ENCODE data around the gene ATG9B. TPM values are rescaled to one million over a fixed set of nuclear protein-coding genes. Genes with fewer than 3 reads are reported as not detected.

Gene ATG9B
- total and polyA plus RNA-seq, 9 of the 15 experiments (the other 6 are each of a cell fraction or from before 2014, with no cell fraction given), result 0.29 to 8.0 (median 2.1) TPM

DNA sequence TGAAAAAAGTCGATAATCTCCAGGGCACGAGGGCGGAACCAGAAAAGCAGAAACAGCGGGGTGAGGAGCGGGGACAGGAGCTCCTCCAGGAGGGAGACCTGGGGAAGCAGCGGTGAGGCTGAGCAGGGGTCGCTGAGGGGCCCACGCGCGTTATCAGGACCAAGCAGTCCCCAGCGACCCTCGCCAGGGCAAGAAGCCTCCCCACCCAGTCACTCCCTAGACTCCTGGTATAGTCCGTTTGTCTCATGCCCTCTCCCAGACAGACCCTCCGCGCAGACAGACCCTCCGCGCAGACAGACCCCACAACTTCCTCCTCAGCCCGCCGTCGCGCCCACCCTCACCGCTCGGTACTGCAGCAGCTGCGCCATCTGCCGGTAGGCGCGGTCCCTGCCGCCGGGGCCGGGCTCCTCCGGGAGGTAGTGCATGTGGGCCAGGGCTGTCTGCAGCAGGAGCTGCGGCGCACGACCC, 6.3 kb downstream of the ATG9B start (continued):
- TF ChIP-seq HDAC3 (IDR thresholded peaks at IDR 0.05; ENCODE audit: borderline replicate concordance, partially characterized antibody), result no peak
- TF ChIP-seq, protein P1, sequence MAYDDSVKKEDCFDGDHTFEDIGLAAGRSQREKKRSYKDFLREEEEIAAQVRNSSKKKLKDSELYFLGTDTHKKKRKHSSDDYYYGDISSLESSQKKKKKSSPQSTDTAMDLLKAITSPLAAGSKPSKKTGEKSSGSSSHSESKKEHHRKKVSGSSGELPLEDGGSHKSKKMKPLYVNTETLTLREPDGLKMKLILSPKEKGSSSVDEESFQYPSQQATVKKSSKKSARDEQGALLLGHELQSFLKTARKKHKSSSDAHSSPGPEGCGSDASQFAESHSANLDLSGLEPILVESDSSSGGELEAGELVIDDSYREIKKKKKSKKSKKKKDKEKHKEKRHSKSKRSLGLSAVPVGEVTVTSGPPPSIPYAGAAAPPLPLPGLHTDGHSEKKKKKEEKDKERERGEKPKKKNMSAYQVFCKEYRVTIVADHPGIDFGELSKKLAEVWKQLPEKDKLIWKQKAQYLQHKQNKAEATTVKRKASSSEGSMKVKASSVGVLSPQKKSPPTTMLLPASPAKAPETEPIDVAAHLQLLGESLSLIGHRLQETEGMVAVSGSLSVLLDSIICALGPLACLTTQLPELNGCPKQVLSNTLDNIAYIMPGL (CRISPR knock-in tag; IDR thresholded peaks at IDR 0.05), result peak; percentile 83; the same call in 1 of the 2 replicates
- TF ChIP-seq CREB1 (IDR thresholded peaks at IDR 0.05), result no peak; the same call in 1 of the 2 replicates
- TF ChIP-seq CREB1 (CRISPR knock-in tag; IDR thresholded peaks at IDR 0.05), result peak; percentile 37; the same call in 1 of the 2 replicates
- TF ChIP-seq, protein P2, sequence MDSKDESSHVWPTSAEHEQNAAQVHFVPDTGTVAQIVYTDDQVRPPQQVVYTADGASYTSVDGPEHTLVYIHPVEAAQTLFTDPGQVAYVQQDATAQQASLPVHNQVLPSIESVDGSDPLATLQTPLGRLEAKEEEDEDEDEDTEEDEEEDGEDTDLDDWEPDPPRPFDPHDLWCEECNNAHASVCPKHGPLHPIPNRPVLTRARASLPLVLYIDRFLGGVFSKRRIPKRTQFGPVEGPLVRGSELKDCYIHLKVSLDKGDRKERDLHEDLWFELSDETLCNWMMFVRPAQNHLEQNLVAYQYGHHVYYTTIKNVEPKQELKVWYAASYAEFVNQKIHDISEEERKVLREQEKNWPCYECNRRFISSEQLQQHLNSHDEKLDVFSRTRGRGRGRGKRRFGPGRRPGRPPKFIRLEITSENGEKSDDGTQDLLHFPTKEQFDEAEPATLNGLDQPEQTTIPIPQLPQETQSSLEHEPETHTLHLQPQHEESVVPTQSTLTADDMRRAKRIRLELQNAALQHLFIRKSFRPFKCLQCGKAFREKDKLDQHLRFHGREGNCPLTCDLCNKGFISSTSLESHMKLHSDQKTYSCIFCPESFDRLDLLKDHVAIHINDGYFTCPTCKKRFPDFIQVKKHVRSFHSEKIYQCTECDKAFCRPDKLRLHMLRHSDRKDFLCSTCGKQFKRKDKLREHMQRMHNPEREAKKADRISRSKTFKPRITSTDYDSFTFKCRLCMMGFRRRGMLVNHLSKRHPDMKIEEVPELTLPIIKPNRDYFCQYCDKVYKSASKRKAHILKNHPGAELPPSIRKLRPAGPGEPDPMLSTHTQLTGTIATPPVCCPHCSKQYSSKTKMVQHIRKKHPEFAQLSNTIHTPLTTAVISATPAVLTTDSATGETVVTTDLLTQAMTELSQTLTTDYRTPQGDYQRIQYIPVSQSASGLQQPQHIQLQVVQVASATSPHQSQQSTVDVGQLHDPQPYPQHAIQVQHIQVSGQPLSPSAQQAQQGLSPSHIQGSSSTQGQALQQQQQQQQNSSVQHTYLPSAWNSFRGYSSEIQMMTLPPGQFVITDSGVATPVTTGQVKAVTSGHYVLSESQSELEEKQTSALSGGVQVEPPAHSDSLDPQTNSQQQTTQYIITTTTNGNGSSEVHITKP (IDR thresholded peaks at IDR 0.05; ENCODE audit: partially characterized antibody), result peak; percentile 59
- peak; percentile 98 for TF ChIP-seq SMARCA5 (IDR thresholded peaks at IDR 0.05)
- peak; percentile 79 for TF ChIP-seq CHD4 (IDR thresholded peaks at IDR 0.05; ENCODE audit: insufficient read depth, insufficient replicate concordance, low read depth, low read length, poor library complexity, severe bottlenecking)
- TF ChIP-seq LEF1 (IDR thresholded peaks at IDR 0.05), result peak; percentile 47
- peak; percentile 38 for TF ChIP-seq PCBP1 (IDR thresholded peaks at IDR 0.05; ENCODE audit: low read depth, low read length, poor library complexity, severe bottlenecking)
- peak; percentile 62; the same call in 1 of the 2 replicates for TF ChIP-seq MIER1 (IDR thresholded peaks at IDR 0.05; ENCODE audit: low read depth)
- peak; percentile 41 to 55; a peak in 2 of 4 replicates for TF ChIP-seq NRF1 (conservative IDR thresholded peaks at IDR 0.05 in 1 of 2, IDR thresholded peaks at IDR 0.05 in 1 of 2)
- TF ChIP-seq, protein P3, sequence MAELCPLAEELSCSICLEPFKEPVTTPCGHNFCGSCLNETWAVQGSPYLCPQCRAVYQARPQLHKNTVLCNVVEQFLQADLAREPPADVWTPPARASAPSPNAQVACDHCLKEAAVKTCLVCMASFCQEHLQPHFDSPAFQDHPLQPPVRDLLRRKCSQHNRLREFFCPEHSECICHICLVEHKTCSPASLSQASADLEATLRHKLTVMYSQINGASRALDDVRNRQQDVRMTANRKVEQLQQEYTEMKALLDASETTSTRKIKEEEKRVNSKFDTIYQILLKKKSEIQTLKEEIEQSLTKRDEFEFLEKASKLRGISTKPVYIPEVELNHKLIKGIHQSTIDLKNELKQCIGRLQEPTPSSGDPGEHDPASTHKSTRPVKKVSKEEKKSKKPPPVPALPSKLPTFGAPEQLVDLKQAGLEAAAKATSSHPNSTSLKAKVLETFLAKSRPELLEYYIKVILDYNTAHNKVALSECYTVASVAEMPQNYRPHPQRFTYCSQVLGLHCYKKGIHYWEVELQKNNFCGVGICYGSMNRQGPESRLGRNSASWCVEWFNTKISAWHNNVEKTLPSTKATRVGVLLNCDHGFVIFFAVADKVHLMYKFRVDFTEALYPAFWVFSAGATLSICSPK (IDR thresholded peaks at IDR 0.05; ENCODE audit: borderline replicate concordance), result peak; percentile 92; the same call in 1 of the 2 replicates
- no peak for TF ChIP-seq ZFP1 (CRISPR knock-in tag; IDR thresholded peaks at IDR 0.05)
- TF ChIP-seq GABPB1 (CRISPR knock-in tag; IDR thresholded peaks at IDR 0.05), result peak; percentile 74
- TF ChIP-seq TAF1 (IDR thresholded peaks at IDR 0.05; ENCODE audit: control insufficient read depth, extremely low read depth, insufficient read depth, low read length, severe bottlenecking), result peak; percentile 50
- TF ChIP-seq ARNT (IDR thresholded peaks at IDR 0.05), result peak; percentile 23 to 45; a peak in 1 of 4 replicates
- TF ChIP-seq OTX1 (CRISPR knock-in tag; IDR thresholded peaks at IDR 0.05), result peak; percentile 8; the same call in 1 of the 2 replicates
- 0 out of 2 replicates have a peak, but pooled peaks have one; percentile 11 for TF ChIP-seq GABPB2 (CRISPR knock-in tag; conservative IDR thresholded peaks at IDR 0.05)
- TF ChIP-seq, protein P4, sequence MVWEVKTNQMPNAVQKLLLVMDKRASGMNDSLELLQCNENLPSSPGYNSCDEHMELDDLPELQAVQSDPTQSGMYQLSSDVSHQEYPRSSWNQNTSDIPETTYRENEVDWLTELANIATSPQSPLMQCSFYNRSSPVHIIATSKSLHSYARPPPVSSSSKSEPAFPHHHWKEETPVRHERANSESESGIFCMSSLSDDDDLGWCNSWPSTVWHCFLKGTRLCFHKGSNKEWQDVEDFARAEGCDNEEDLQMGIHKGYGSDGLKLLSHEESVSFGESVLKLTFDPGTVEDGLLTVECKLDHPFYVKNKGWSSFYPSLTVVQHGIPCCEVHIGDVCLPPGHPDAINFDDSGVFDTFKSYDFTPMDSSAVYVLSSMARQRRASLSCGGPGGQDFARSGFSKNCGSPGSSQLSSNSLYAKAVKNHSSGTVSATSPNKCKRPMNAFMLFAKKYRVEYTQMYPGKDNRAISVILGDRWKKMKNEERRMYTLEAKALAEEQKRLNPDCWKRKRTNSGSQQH (CRISPR knock-in tag; IDR thresholded peaks at IDR 0.05), result 0 out of 2 replicates have a peak, but pooled peaks have one; percentile 60
- peak; percentile 98 for TF ChIP-seq BRD9 (IDR thresholded peaks at IDR 0.05; ENCODE audit: low read depth, partially characterized antibody)
